Endothelial cell of umbilical vein (primary cell): Measurements from ENCODE around the gene CYTH2. TPM values are rescaled to one million over a fixed set of nuclear protein-coding genes. Genes with fewer than 3 reads are reported as not detected.
A peak's percentile ranks its signal among the peaks of the same experiment; 100 is the strongest.

ENCODE experiments used
- BruUV-seq: library from RNA; stranded (reverse); fragments of 400-500 nt; replicated peaks from 2 replicates; lab custom pipeline; 2021; lab: Mats Ljungman, UMichigan
- CTCF ChIA-PET: fragments of 300-600, 350-600 bp; sonication (Branson Sonifier 250); formaldehyde crosslinking; loops from one replicate; lab custom pipeline; 2021; ENCODE audit warnings: antibody characterized with exemption, inconsistent platforms; lab: Charles Lee
- POLR2A ChIA-PET: fragments of 300-600, 350-600 bp; sonication (Branson Sonifier 250); formaldehyde crosslinking; loops from one replicate; lab custom pipeline; 2021; ENCODE audit warnings: antibody characterized with exemption, inconsistent platforms; lab: Charles Lee
- DNase-seq: peaks from one replicate; pipeline ENCODE4 v3.0.0-alpha.2; 2011; ENCODE audit warnings: low read depth, low spot score
- FAIRE-seq: peaks from 2 replicates; lab custom pipeline; 2011; peaks lifted over from hg19 to GRCh38; lab: Jason Lieb, UNC
- H2AFZ ChIP-seq: 2 replicates; pipeline ENCODE4 v1.6.0; 2012; ENCODE audit warnings: low read depth, low read length, control low read depth, inconsistent platforms
- H3K27ac ChIP-seq: 2 replicates; pipeline ENCODE4 v1.5.1; 2011; ENCODE audit warnings: low read depth, mild to moderate bottlenecking, control low read depth, low read length, moderate library complexity; ENCODE audit not compliant: insufficient read depth
- H3K27me3 ChIP-seq, 2 experiments: 2 replicates each; pipeline versions ENCODE4 v1.6.0 to v1.6.1; 2011; ENCODE audit warnings: low read length in 2 of 2, mixed read lengths in 1 of 2; ENCODE audit not compliant: control insufficient read depth in 2 of 2, insufficient read depth in 2 of 2
- H3K36me3 ChIP-seq, 2 experiments: 2 replicates in 1 of 2; 3 replicates in 1 of 2; pipeline ENCODE4 v1.5.1; 2011; ENCODE audit warnings: low read length in 2 of 2, mild to moderate bottlenecking in 1 of 2, moderate library complexity in 1 of 2; ENCODE audit not compliant: control insufficient read depth in 2 of 2, insufficient read depth in 2 of 2; ENCODE audit errors: extremely low read depth in 1 of 2
- H3K4me1 ChIP-seq: 3 replicates; pipeline ENCODE4 v1.5.1; 2011; ENCODE audit warnings: mild to moderate bottlenecking, low read length; ENCODE audit not compliant: control insufficient read depth, insufficient read depth; ENCODE audit errors: extremely low read depth
- H3K4me2 ChIP-seq: 2 replicates; pipeline ENCODE4 v1.6.1; 2011; ENCODE audit warnings: low read length, control low read depth, mixed read lengths; ENCODE audit not compliant: insufficient read depth
- H3K4me3 ChIP-seq, 3 experiments: fragments of 200-600 bp in 1 of 3; sonication (generic), shearing (Covaris generic) in 1 of 3; replicated peaks in 1 of 3; 2 replicates each; pipeline ENCODE4 v1.5.1; 2011 to 2016; ENCODE audit warnings: control low read depth in 3 of 3, low read length in 3 of 3, mild to moderate bottlenecking in 2 of 3, inconsistent platforms in 1 of 3, low read depth in 1 of 3, moderate library complexity in 1 of 3; ENCODE audit not compliant: insufficient read depth in 1 of 3
- H3K79me2 ChIP-seq: 2 replicates; pipeline ENCODE4 v1.6.0; 2012; ENCODE audit warnings: low read length, inconsistent platforms; ENCODE audit not compliant: control insufficient read depth, insufficient read depth
- H3K9ac ChIP-seq: replicated peaks from 2 replicates; pipeline ENCODE3; 2011; ENCODE audit warnings: low read length, control low read depth; ENCODE audit not compliant: insufficient read depth; ENCODE audit errors: extremely low read depth
- H3K9me1 ChIP-seq: replicated peaks from 3 replicates; pipeline ENCODE4 v1.6.0; 2011; ENCODE audit warnings: mild to moderate bottlenecking, low read length; ENCODE audit not compliant: control insufficient read depth, insufficient read depth; ENCODE audit errors: extremely low read depth
- H3K9me3 ChIP-seq: replicated peaks from 2 replicates; pipeline ENCODE4 v1.5.1; 2012; ENCODE audit warnings: low read length, inconsistent platforms; ENCODE audit not compliant: control insufficient read depth, insufficient read depth
- H4K20me1 ChIP-seq: replicated peaks from 2 replicates; pipeline ENCODE3; 2011; ENCODE audit warnings: mild to moderate bottlenecking, low read length; ENCODE audit not compliant: control insufficient read depth, insufficient read depth; ENCODE audit errors: extremely low read depth
- EZH2 ChIP-seq: IDR thresholded peaks from 2 replicates; pipeline ENCODE4 v1.6.1; 2012; ENCODE audit warnings: borderline replicate concordance, low read depth, mild to moderate bottlenecking, moderate library complexity, low read length, inconsistent platforms; ENCODE audit not compliant: severe bottlenecking
- MAX ChIP-seq: IDR thresholded peaks from 2 replicates; pipeline ENCODE4 v1.6.1; 2011; ENCODE audit not compliant: insufficient read depth, insufficient read length
- POLR2A ChIP-seq: IDR thresholded peaks from 2 replicates; pipeline ENCODE4 v1.6.1; 2012; ENCODE audit warnings: low read depth, mild to moderate bottlenecking, control low read depth, low read length
- dilution Hi-C: fragments of 300-500 bp; cut with MboI; formaldehyde crosslinking; loops from one replicate; pipeline ENCODE4 v1.15.0; 2019; ENCODE audit warnings: low sequenced_read_pairs; ENCODE audit not compliant: extremely low pct_ligation_motif_present
- intact Hi-C: fragments of 100-400 bp; cut with micrococcal nuclease; formaldehyde crosslinking; loops from one replicate; pipeline ENCODE4 v1.10.0; 2022
- polyA plus RNA-seq, 4 experiments: library from polyadenylated mRNA; depleted of rRNA in 3 of 4; stranded (reverse) in 3 of 4; unstranded in 1 of 4; fragments of >200 nt; gene quantifications; 2 replicates each; pipeline versions ENCODE4 v1.2.1 to v1.2.3, GENCODE V29; 2011 to 2012; ENCODE audit warnings: missing spikeins in 1 of 4
- total RNA-seq: library from RNA; stranded (reverse); gene quantifications from 2 replicates; pipeline ENCODE4 v1.2.3, GENCODE V29; 2021

The CYTH2 gene
- total and polyA plus RNA-seq, 2 donors (not counting 3 experiments of a cell fraction or from before 2014, with no cell fraction given), result 98.4 to 119 TPM

GRCh38 chr19:48442116-48443035, 26.8 kb upstream of the CYTH2 start:
- Histone ChIP-seq H2AFZ (no peak overlapping the region), H3K4me3 (no peak overlapping the region), H3K9ac (no peak overlapping the region), H3K4me1 (peaks cover 17% of the 10 kb centered on the region), H3K27me3 (peaks cover 7 to 19% of the 10 kb centered on the region in 2 experiments), H3K36me3 (no peaks in the 10 kb centered on the region), H3K9me3 (no peaks in the 10 kb centered on the region), H3K27ac (no peak overlapping the region), H4K20me1 (no peaks in the 10 kb centered on the region), H3K4me2 (no peak overlapping the region), H3K79me2 (peaks cover 9% of the 10 kb centered on the region), H3K9me1 (no peaks in the 10 kb centered on the region)
- intact Hi-C loops, result no loop called here
- no TSS peak for BruUV-seq
- FAIRE-seq (no peak), DNase-seq (no peak)
- TF ChIP-seq POLR2A (no peak), EZH2 (peak; percentile 88)
- ChIA-PET POLR2A (no interaction called here), CTCF (interaction anchor here (1.5 to 1.7 kb wide), 2 partner anchors 51 to 122 kb away, joined by 5 to 6 read pairs; partner anchors contain the start of gene KDELR1)
- dilution Hi-C loops, result no loop called here

- Histone ChIP-seq H3K4me2 (no peak overlapping the region), H3K27me3 (peaks cover 7 to 19% of the 10 kb centered on the region in 2 experiments), H3K79me2 (peaks cover 9% of the 10 kb centered on the region), H3K36me3 (peaks cover 0 to 2% of the 10 kb centered on the region in 2 experiments), H3K4me1 (peaks cover 17% of the 10 kb centered on the region), H4K20me1 (no peaks in the 10 kb centered on the region), H3K27ac (no peak overlapping the region), H3K9me1 (no peaks in the 10 kb centered on the region), H3K4me3 (peak overlapping the region in 1 of 3 experiments; percentile 25), H2AFZ (no peak overlapping the region), H3K9ac (no peak overlapping the region), H3K9me3 (no peaks in the 10 kb centered on the region)
- ChIA-PET CTCF (interaction anchor here (0.6 to 1.5 kb wide), 3 partner anchors 52 to 1147 kb away, joined by 3 to 5 read pairs (median 3); partner anchors contain the start of gene KDELR1), POLR2A (no interaction called here)
- peak; percentile 97 for TF ChIP-seq EZH2
- no peak for TF ChIP-seq MAX
- dilution Hi-C loops, result no loop called here
- DNase-seq (no peak), FAIRE-seq (no peak)
- no TSS peak for BruUV-seq
- intact Hi-C loops, result no loop called here
These were observed 25.9 kb upstream of the CYTH2 start for GRCh38 chr19:48443256-48443655.
